NCI-H2171 treated with DMSO at 0.1 percent for 48 hours (cell line): ENCODE data around the gene TNS4.

Source experiments
- DNase-seq: peaks from one replicate; lab custom pipeline; 2025; lab: John Stamatoyannopoulos, UW

The TNS4 gene

DNA sequence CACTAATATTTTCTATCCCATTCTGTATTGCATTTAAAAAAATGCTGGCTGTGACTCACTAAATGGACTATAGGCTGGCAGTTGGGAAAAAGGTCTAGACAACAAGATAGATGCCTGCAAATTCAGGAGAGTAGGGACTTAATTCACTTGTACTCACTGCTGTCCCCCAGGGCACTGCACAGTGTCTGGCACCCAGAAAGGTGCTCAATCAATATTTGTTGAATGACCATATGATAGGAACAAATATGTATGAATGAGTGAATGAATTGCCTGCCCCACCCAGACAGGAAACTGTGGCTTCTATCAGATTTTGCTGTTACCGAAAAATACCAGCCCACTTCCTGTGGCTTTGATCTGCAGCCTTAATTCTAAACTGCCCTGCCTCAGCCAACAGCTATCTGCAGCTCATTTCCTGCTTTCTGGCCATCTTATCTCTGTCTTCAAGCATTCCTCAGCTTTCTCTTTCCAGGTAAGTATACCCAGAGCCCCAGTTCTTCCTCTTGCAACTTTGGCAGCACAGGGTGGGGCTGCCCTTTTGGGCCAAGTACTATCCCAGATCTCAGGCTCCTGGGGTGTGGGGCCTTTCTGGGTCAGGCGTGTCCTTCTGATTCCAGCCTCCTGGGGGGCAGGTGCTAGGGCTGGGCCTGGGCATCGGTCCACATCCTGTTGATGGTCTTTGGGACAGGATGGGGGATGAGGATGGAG is 15.3 kb upstream of the TNS4 start:
- DNase-seq, result no peak

DNA sequence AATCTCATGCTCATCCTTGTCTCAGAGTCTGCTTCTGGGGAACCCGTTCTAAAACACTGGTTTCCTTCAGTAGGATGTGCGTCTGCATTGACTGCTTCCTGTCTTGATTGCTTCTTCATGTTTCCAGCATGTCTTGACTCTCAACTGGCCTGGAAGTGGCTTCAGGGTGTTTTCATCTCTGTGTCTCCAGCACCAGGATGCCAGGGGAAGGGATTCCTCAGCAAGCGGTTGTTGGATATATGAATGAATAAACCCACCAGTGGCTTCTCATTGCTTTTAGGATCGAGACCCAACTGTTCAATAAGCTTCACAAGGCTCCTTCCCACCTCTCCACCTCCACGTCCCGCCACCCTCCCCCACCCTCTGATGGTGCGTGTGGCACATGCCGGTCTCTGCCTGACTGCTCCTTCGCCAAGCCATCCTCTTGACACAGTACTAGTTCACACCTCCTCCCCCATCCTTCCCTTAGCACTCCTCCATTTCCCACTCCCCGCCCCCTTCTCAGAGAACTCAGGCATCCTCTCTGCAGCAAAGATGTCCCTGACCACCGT is 14.1 kb upstream of the TNS4 start:
- DNase-seq, result no peak

DNA sequence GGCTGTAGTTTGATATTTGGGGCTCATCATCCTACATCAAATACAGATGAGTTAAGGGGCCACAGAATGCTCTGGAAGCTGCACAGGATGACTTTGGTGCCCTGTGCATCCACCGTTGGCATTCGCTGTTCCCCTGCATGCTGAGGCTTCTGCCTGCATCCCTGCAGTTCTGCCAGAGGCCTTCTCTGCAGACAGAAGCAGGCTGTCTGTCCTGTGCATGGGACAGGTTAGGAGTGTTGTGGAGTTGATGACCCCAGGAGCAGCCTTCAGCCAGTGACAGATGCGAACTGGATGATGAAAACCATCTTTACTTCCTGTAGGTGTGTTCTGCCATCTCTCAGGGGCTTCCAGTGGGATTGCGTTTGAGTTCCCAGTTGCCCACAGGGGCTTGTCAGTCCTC is 13.6 kb upstream of the TNS4 start:
- no peak for DNase-seq

DNA sequence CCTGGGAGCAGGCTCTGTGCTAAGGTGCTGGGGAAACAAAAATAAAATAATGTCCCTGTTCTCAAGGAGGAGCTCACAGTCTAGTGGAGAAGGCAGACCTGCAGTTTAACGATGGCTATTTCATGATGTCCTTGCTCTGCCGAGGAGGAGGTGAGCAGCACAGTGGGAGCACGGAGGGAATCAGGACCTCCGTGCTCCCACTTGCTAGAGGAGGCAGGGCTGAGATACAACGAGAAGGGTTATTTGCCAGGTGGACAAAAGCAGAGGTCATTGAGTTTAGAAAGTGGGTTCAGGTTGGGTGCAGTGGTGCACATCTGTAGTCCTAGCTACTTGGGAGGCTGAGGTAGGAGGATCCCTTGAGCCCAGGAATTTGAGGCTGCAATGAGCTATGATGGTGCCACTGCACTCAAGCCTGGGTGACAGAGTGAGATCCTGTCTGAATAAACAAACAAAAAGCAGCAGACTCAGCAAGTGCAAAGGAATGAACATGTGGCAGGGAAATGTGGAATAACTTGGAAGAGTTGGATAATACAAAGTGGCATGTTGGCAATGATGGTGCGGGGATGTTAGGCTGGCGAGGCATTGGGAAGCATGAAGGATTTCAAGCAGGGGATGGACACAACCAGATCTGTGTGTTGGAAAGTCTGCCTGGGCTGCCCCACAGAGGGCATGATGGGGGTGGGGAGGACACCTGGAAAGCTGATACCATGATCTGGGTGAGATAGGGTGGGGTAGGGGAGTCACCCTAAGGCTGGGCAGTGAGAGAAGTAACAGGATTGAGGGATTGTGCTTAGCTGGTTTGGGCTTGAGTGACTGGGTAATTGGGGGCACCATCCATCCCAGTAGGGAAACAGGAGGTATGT is 12.8 kb upstream of the TNS4 start:
- DNase-seq, result no peak

DNA sequence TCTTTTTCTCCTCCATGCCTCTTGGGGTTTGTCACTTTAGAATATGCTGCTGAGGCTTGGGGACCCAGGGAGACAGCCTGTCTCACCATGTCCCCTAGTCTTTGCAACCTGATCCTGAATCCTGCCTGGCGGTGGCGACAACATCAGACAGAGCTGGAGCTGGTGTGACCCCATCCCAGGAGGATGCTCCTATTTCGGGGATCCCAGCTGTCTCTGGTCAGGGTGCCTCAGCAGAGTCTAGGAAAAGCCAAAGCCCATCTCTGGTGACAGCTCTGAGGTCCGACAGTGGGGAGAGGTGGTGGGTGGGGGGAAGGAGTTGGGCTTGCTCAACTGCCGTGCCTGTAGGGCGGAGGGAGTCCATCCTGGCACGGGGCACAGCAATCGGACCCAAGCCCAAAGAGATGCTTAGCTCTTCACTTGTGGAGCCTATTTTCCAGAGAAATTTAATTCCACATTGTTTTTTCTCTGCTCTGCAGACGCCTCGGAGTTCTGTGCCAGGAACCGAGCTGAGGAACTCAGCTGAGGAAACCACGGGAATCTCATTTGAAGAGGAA is 10.3 kb upstream of the TNS4 start:
- DNase-seq, result no peak

DNA sequence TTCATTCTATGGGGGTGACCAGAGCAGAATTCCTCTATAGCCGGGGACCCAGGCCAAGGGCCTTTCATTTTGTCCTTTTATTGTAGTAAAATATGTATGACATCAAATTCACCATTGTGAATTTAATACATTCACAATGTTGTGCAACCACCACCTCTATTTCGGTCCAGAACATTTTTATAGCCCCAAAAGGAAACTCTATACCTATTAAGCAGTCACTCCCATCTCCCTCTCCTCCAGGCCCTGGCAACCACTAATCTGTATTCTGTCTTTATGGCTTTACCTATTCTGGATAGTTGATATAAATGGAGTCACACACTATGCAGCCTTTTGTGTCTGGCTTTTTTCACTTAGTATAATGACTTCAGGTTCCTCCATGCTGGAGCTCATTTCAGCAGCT is 9.7 kb upstream of the TNS4 start:
- no peak for DNase-seq

DNA sequence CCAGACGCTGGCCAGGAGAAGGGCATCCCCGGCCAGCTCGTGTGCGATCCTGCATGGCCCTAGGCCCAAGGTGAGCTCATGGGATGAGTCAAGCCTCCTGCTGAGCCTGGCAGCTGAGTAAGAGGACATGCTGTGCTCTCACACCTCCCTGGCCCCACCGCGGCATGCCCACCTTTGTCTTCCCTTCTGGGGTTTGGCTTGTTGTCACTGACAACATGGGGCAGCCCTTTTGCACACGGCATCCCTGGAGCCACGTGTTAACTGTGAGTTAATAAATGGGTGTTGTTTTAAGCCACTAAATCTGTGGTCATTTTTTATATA is 8.9 kb upstream of the TNS4 start:
- DNase-seq, result no peak

DNA sequence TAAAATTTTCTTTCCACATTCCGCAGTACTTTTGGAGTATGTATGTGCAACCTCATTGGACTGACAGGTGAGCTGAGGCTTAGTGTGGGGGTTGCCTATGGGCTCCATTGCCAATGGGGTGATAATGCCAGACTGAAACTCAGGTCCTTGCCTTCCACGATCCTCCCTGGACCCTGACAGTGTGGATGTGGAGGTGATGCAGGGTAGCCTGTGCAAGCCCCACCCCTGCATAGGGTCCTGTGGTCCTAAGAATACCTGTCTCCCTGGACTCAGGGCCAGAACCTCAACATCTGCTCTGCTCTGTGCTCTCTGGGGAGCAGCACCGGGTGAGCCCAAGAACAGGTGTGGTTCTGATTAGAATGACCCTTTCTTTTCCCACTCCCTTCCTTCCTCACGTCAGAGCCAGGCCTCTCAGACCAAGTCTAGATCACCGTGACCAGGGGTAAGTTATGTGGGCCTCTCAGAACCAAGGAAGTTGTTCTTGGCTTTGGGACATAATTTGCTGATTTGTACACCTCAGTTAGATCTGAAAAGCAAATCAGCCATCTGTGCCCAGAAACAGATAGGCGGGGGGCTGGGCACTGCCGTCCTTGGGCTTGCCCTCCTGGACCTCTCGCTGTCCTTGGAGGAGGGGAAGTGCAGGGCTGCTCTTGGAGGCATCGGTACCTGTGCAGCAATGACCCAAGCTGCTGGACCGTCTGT is 8.4 kb upstream of the TNS4 start:
- DNase-seq, result no peak

DNA sequence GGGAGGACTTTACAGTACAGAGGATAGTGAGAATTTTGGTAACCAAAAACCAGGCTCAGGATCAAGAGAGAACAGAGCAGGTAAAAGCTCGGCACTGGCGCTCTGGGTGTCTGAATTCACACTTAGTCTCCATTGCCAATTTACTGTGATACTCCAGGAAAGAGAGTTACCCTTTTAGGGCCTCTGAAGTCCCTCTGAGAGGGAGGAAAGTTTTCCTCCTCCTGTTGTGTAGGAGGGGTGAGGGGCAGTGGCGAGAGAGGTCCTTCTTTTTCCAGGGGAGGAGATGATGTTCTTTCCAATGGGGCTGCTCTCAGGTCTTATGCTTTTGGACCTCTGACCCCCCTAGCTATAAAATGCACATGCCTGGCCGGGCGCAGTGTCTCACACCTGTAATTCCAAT is 5.4 kb upstream of the TNS4 start:
- no peak for DNase-seq

DNA sequence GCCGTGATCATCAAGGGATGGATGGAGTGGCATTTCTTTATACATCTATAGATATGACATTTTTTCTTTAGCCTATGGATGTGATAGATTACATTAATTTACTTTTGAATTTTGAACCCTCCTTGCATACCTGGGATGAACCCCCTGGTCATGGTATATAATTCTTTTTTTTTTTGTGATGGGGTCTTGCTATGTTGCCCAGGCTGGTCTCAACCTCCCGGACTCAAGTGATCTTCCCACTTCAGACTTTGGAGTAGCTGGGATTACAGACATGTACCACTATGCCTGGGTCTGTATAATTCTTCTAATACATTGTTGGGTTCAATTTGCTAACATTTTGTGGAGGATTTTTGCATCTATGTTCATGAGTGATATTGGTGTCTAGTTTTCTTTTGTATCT is 1.7 kb upstream of the TNS4 start:
- no peak for DNase-seq

DNA sequence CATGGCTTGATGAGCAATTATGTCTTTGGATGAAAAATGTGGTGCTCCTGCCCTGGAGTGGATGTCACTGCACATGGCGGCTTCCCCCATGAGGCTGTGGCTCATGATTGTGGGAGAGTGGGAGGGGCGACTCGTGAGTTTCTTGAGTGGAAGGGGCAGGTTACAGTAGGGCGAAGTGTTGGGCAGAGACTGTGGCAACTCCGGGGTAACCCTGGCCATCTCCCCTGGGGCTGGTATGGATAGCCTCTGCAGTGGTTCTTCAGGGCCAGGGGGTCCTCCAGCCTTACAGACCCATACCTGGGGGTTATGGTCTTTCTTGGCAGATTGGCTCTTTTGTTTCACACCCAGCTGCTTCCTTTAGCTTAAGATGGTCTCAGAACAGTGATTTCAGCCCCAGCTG is 1.3 kb upstream of the TNS4 start:
- no peak for DNase-seq

DNA sequence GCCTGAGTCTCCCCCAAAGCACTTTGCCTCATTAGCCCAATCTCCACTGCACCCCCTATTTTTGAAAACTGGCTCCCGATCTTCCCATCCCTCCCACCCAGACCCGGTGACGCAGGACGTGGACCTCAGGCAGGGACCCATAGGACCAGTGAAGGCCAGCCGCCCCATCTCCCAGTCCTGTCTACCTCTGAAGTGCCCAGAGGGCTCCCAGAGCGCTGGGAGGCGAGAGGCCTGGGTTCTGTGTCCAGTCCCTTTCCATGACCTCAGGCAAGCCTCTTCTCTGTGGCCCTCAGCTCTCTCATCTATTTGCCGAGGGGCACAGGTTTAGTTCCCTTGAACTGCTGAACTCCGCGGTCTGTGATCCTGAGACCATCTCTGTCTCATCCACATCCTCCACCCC is 714 bp downstream of the TNS4 start:
- DNase-seq, result no peak

DNA sequence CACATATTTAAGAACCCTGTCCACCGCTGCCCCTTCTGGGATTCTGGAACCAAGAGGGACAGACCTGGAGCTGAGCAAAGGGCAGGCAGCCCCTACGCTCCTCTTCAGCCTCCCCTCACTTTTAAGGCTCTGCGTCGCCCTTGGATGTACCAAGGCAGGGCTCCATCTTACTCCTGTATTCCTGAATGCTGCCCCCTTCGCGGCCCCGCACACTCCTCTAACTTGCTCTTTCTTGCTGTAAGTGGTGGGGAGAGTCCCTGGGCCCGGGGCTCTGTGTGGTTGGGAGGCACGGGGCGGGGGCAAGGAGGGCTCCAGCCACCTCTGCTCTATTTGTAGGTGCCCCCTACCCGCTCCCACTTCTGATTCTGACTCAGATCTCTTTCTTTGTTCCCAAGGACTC is 1.2 kb downstream of the TNS4 start:
- no peak for DNase-seq

DNA sequence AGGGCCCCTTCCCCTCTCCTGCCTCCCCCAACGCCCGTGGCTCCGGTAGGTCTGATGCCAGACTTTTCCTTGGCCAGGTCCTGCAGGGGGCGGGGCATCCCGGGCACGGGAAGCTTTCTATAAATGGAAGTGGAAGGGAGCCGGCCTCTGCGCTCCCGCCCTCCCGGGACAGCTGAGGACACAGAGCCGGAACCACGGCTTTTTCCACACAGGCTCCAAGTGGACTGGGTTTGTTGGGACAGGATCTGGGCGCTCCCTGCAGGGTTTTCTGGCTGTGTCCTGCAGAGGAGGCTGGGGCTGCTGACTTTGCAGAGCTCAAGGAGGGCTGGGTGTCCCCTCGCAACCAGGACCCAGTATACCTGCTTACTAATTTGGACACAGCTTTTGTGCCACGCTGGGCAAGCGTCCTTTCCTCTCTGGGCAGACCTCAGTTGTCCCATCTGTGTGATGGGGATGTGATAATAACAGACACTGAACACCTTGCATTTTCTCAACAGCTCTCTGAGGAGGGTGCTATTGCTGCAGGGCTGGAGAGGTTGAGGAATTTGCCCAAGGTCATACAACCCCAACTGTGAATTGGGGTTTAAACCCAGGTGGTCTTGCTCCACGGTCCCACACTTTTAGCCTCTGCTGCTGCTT is 1.8 kb downstream of the TNS4 start:
- peak; percentile 43 for DNase-seq

DNA sequence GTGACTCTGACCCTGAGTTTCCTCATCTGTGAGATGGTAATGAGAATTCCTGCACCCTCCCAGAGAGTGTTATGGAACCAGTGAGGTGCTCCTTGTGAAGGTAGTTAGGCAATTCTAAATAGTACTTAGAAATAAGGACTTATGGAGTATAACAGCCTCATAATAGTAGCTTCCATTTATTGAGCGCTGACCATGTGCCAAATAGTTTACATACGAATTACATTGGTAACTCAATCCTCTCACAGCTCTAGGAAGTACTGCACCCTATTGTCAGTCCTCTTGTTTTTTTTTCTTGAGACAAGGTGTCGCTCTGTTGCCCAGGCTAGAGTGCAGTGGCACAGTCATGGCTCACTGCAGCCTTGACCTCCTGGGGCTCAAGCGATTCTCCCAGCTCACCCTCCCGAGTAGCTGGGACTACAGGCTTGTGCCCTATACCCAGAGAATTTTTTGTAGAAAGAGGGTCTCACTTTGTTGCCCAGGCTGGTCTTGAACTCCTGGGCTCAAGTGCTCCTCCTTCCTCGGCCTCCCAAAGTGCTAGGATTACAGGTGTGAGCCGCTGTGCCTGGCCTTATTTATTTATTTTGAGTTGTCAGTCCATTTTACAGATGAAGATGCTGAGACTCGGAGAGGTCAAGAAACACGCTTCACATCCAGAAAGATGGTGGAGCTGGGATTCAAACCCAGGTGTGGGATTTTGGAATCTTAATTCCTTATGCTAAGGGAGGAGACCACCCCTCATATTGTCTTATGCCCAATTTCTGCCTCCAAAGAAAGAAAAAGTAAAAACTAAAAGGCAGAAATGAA is 2.9 kb downstream of the TNS4 start:
- peak; percentile 52 for DNase-seq

DNA sequence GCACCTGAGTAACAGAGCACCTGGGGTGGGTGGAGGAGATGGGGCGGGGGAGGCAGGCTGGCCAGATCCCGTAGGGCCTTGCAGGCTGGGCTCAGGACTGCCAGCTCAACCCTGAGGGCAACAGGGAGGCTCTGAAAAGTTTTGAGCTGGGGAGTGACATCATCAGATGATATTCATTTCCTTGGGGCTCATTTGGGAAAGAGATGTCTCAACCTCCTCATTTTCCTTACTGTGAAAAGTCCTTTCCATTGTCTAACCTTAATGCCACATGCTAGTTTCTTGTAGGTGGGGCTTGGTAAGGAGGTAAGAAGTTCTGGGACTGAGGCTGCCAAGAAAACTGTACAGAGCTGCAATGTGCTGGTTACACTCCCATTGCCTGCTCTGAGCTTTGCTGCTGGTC is 3.7 kb downstream of the TNS4 start:
- DNase-seq, result no peak

DNA sequence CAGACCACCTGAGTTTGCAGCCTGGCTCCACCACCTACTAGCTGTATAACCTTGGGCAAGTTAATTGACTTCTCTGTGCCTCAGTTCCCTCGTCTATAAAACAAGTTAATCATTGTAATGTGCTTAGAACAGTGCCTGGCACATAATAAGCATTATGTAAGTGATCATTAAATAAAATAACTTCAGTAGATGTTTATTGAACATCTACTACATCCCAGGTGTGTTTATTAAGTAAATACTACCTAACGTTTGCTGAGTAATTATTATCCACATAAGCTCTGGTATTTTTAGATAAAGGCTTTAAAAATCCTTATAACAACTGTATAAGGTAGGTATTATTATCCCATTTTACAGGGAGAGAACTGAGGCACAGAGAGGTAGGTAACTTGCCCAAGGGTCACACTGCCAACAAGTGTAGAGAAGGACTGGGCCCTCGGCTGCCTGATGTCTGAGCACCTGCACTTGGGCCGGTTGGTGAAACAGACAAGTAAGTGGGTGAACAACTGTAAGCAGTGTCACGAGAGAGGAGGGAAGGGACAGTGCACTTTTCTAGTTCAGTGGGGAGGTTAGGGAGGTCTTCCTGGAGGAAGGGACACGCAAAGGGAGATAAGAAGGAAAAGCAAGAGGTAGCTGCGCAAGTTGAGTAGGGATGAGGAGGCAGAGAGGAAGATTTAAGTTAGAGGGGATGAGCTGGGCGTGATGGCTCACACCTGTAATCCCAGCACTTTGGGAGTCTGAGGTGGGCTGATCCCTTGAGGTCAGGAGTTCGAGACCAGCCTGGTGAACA is 4.6 kb downstream of the TNS4 start:
- no peak for DNase-seq

DNA sequence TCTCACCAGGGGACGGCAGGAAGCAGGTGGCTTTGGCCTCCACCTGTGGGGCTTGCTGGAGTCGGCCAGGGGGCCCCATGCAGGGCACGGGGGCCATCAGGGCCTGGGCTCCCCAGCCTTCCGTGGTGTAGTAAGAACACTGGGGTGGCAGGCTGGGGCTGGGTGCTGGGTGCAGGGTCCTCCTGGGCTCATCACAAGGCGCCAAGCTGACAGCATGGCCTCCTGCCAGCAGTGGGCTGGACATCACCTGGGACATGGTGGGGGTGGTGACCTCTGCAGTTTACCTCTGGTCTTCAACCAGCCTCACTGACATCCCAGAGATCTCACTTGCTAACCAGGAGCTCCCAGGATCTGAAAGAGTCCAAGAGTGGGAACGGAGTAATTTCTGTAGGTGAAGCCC is 5.3 kb downstream of the TNS4 start:
- no peak for DNase-seq

DNA sequence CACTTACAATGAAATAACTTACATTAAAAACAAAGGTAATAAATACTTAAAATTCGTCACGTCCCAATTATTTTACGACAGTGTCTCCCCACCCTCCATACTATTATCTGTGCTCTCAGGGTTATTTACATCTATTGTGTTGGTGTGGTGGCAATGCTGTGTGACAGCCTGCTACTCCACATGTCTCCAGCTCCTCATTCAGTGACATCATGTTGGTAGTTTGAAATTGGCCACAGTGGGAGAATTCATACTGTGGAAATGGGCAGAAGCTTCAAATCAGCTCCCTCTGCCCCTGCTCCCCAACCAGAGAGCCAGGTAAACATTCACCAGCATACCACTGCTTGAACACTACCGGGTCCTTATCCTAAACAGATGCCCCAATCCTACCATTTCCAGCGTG is 6.3 kb downstream of the TNS4 start:
- no peak for DNase-seq

DNA sequence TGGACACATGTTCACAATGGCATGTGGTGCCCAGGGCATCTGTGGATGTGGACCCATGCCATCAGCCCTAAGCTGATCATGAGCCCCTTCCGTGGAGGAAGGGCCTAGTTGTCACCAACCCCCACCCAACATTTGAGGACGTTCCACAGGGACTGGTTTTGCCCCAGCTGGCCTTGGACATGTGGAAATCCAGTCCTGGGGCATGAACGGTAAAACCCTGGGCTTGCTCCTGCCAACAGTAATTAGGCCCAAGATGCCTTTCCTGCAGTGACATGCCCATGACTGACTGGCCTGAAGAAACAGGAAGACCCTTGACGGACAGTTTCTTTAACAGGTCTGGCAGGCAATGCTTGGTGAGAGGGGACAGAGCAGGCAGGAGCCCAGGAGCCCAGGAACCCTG is 7.7 kb downstream of the TNS4 start:
- DNase-seq, result no peak

DNA sequence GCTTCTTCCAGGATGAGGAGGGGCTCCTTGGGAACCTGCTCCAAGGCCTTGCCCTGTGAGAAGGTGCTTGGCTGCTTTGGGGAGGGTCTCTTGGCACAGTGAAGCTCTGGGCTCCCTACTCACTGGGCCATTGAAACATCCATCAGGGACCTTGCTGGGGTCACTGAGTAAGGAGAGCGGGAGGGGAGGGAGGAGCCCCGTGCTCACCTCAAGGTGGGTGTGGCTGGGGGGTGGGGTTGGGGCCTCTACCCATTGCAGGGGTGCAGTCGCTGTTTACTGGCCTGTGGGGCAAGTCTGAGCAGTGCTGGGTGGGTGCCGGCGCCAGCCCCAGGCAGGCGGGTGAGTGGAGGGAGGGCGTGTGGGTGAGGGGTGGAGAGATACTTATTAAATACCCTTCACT is 9.9 kb downstream of the TNS4 start:
- peak; percentile 66 for DNase-seq
